H1 (cell line): ENCODE data around the gene OR2L3. TPM values are rescaled to one million over a fixed set of nuclear protein-coding genes. Genes with fewer than 3 reads are reported as not detected.

Experiments
- CTCF ChIA-PET: fragments of 300-600 bp; sonication (Branson Sonifier 250); formaldehyde crosslinking; loops from one replicate; lab custom pipeline; 2021; ENCODE audit not compliant: partially characterized antibody; lab: Charles Lee
- POLR2A ChIA-PET: fragments of 300-600 bp; sonication (Branson Sonifier 250); formaldehyde crosslinking; loops from one replicate; lab custom pipeline; 2021; ENCODE audit warnings: inconsistent platforms; ENCODE audit not compliant: partially characterized antibody; lab: Charles Lee
- DNase-seq, 2 experiments: peaks; one replicate each; pipeline versions ENCODE4 v3.0.0 to v3.0.0-alpha.2; 2010 to 2022; ENCODE audit warnings: low spot score in 2 of 2, low read depth in 1 of 2, mixed read lengths in 1 of 2
- FAIRE-seq: peaks from 2 replicates; lab custom pipeline; 2011; peaks lifted over from hg19 to GRCh38; lab: Jason Lieb, UNC
- H2AFZ ChIP-seq: 2 replicates; pipeline ENCODE4 v1.8.1; 2012; ENCODE audit warnings: low read length, inconsistent platforms
- H2AK5ac ChIP-seq: 2 replicates; pipeline ENCODE4 v1.6.1; 2013; ENCODE audit warnings: low read depth, low read length
- H2BK120ac ChIP-seq: replicated peaks from 2 replicates; pipeline ENCODE3; 2013; ENCODE audit warnings: low read depth, low read length, inconsistent platforms
- H2BK12ac ChIP-seq: 2 replicates; pipeline ENCODE4 v1.6.1; 2013; ENCODE audit warnings: low read depth, low read length
- H2BK15ac ChIP-seq: 2 replicates; pipeline ENCODE4 v1.6.1; 2013; ENCODE audit warnings: low read length
- H2BK20ac ChIP-seq: 2 replicates; pipeline ENCODE4 v1.6.1; 2013; ENCODE audit warnings: low read length
- H2BK5ac ChIP-seq: 2 replicates; pipeline ENCODE4 v1.6.1; 2013; ENCODE audit warnings: low read depth, low read length
- H3K14ac ChIP-seq: 2 replicates; pipeline ENCODE4 v1.6.1; 2013; ENCODE audit warnings: inconsistent platforms; ENCODE audit not compliant: insufficient read length
- H3K18ac ChIP-seq: 2 replicates; pipeline ENCODE4 v1.6.1; 2013; ENCODE audit warnings: low read length; ENCODE audit errors: extremely low read depth
- H3K23ac ChIP-seq: 2 replicates; pipeline ENCODE4 v1.6.1; 2013; ENCODE audit warnings: inconsistent platforms; ENCODE audit not compliant: insufficient read length
- H3K23me2 ChIP-seq: 2 replicates; pipeline ENCODE4 v1.6.1; 2013; ENCODE audit warnings: low read depth, low read length
- H3K27ac ChIP-seq: 2 replicates; pipeline ENCODE4 v1.6.1; 2011; ENCODE audit warnings: low read depth, low read length, inconsistent platforms
- H3K27me3 ChIP-seq, 4 experiments: replicated peaks in 1 of 4; 1 replicate in 1 of 4; 2 replicates in 3 of 4; pipeline versions ENCODE4 v1.6.1 to v1.8.1; 2011 to 2013; ENCODE audit warnings: low read length in 3 of 4, mild to moderate bottlenecking in 3 of 4, inconsistent platforms in 2 of 4, mixed read lengths in 2 of 4, moderate library complexity in 1 of 4; ENCODE audit not compliant: control insufficient read depth in 3 of 4, insufficient read depth in 3 of 4; ENCODE audit errors: extremely low read depth in 1 of 4
- H3K36me3 ChIP-seq, 4 experiments: 2 replicates each; pipeline versions ENCODE4 v1.6.1 to v1.8.1; 2011 to 2013; ENCODE audit warnings: mild to moderate bottlenecking in 4 of 4, low read length in 3 of 4, moderate library complexity in 2 of 4, control low read depth in 1 of 4, inconsistent platforms in 1 of 4; ENCODE audit not compliant: insufficient read depth in 4 of 4, control insufficient read depth in 2 of 4
- H3K4ac ChIP-seq: replicated peaks from 2 replicates; pipeline ENCODE3; 2013; ENCODE audit warnings: low read length, low read depth, mixed read lengths, inconsistent platforms; ENCODE audit not compliant: insufficient read length
- H3K4me1 ChIP-seq, 4 experiments: replicated peaks in 1 of 4; 1 replicate in 1 of 4; 2 replicates in 3 of 4; pipeline versions ENCODE4 v1.6.1 to v1.8.1; 2011 to 2013; ENCODE audit warnings: low read length in 3 of 4, inconsistent platforms in 2 of 4, mixed read lengths in 1 of 4; ENCODE audit not compliant: insufficient read depth in 4 of 4, control insufficient read depth in 3 of 4
- H3K4me2 ChIP-seq, 2 experiments: 2 replicates each; pipeline versions ENCODE4 v1.6.1 to v1.8.1; 2011 to 2013; ENCODE audit warnings: low read depth in 2 of 2, low read length in 2 of 2, control low read depth in 1 of 2, inconsistent platforms in 1 of 2, mild to moderate bottlenecking in 1 of 2; ENCODE audit not compliant: insufficient read depth in 1 of 2
- H3K4me3 ChIP-seq, 4 experiments: fragments of 200-600, 300-600 bp in 1 of 4; sonication (generic), shearing (Covaris generic), sonication (Bioruptor Twin) in 1 of 4; 2 replicates each; pipeline versions ENCODE4 v1.5.1 to v1.8.1; 2011 to 2016; ENCODE audit warnings: low read length in 4 of 4, low read depth in 3 of 4, control low read depth in 2 of 4, inconsistent platforms in 2 of 4, mild to moderate bottlenecking in 2 of 4, mixed read lengths in 1 of 4, moderate library complexity in 1 of 4; ENCODE audit not compliant: insufficient read depth in 2 of 4; ENCODE audit errors: extremely low read depth in 1 of 4
- H3K56ac ChIP-seq: replicated peaks from 2 replicates; pipeline ENCODE3; 2013; ENCODE audit warnings: low read depth, mild to moderate bottlenecking, mixed read lengths, low read length, inconsistent platforms; ENCODE audit not compliant: insufficient read length
- H3K79me1 ChIP-seq: 2 replicates; pipeline ENCODE4 v1.6.1; 2013; ENCODE audit warnings: low read depth, low read length, control low read depth
- H3K79me2 ChIP-seq, 2 experiments: 2 replicates each; pipeline versions ENCODE4 v1.6.1 to v1.8.1; 2012 to 2013; ENCODE audit warnings: low read length in 2 of 2, mild to moderate bottlenecking in 2 of 2, inconsistent platforms in 1 of 2; ENCODE audit not compliant: insufficient read depth in 2 of 2, control insufficient read depth in 1 of 2
- H3K9ac ChIP-seq, 4 experiments: replicated peaks in 1 of 4; 1 replicate in 1 of 4; 2 replicates in 3 of 4; pipeline versions ENCODE4 v1.6.1 to v1.8.1; 2011 to 2013; ENCODE audit warnings: low read depth in 3 of 4, low read length in 3 of 4, control low read depth in 2 of 4, mild to moderate bottlenecking in 2 of 4, moderate library complexity in 2 of 4, inconsistent platforms in 1 of 4; ENCODE audit errors: extremely low read depth in 1 of 4
- H3K9me3 ChIP-seq, 2 experiments: 2 replicates each; pipeline versions ENCODE4 v1.6.1 to v1.8.1; 2012 to 2013; ENCODE audit warnings: mild to moderate bottlenecking in 2 of 2, moderate library complexity in 2 of 2, control low read depth in 1 of 2, inconsistent platforms in 1 of 2, low read depth in 1 of 2, low read length in 1 of 2, mixed read lengths in 1 of 2; ENCODE audit not compliant: insufficient read depth in 2 of 2
- H4K20me1 ChIP-seq, 2 experiments: replicated peaks in 1 of 2; 2 replicates each; pipeline versions ENCODE3 to v1.8.1; 2011 to 2013; ENCODE audit warnings: inconsistent platforms in 2 of 2, low read length in 2 of 2, mild to moderate bottlenecking in 1 of 2; ENCODE audit not compliant: insufficient read depth in 2 of 2, control insufficient read depth in 1 of 2
- H4K5ac ChIP-seq: 2 replicates; pipeline ENCODE4 v1.6.1; 2013; ENCODE audit warnings: low read length, low read depth, mixed read lengths, inconsistent platforms; ENCODE audit not compliant: insufficient read length
- H4K8ac ChIP-seq: 2 replicates; pipeline ENCODE4 v1.8.0; 2013; ENCODE audit warnings: mild to moderate bottlenecking, moderate library complexity, low read length, inconsistent platforms; ENCODE audit not compliant: insufficient read depth; ENCODE audit errors: extremely low read depth
- H4K91ac ChIP-seq: replicated peaks from 2 replicates; pipeline ENCODE3; 2013; ENCODE audit warnings: low read length, mixed read lengths, inconsistent platforms; ENCODE audit not compliant: insufficient read length
- ATF2 ChIP-seq: IDR thresholded peaks from 2 replicates; pipeline ENCODE4 v1.6.1; 2012; ENCODE audit warnings: low read length, inconsistent platforms
- CBX8 ChIP-seq: fragments of 300-800, 300-1000 bp; sonication (generic); IDR thresholded peaks from 2 replicates; pipeline ENCODE4 v1.7.1; 2016; ENCODE audit warnings: low read depth, low read length, borderline replicate concordance
- FOSL1 ChIP-seq: IDR thresholded peaks from 2 replicates; pipeline ENCODE4 v1.6.1; 2011; ENCODE audit warnings: mild to moderate bottlenecking, low read depth, low read length, moderate library complexity; ENCODE audit not compliant: insufficient read depth
- KDM5A ChIP-seq: fragments of 200-600 bp; IDR thresholded peaks from 2 replicates; pipeline ENCODE4 v1.7.1; 2012; ENCODE audit warnings: mild to moderate bottlenecking, low read length, inconsistent platforms, mixed read lengths
- NANOG ChIP-seq: IDR thresholded peaks from 2 replicates; pipeline ENCODE4 v1.6.1; 2011; ENCODE audit warnings: low read length, low read depth, mild to moderate bottlenecking, inconsistent platforms; ENCODE audit not compliant: insufficient read depth, poor library complexity, severe bottlenecking
- PHF8 ChIP-seq: fragments of 200-600 bp; sonication (generic); conservative IDR thresholded peaks from 2 replicates; pipeline ENCODE4 v1.7.1; 2012; ENCODE audit warnings: low read depth, mild to moderate bottlenecking, inconsistent platforms, low read length, moderate library complexity
- POLR2A ChIP-seq, 2 experiments: IDR thresholded peaks; 1 replicate in 1 of 2; 2 replicates in 1 of 2; pipeline ENCODE4 v1.6.1; 2011; ENCODE audit warnings: low read depth in 2 of 2, low read length in 2 of 2, mild to moderate bottlenecking in 2 of 2; ENCODE audit errors: control extremely low read depth in 1 of 2
- RNF2 ChIP-seq: fragments of 200-900, 300-1000 bp; sonication (generic); IDR thresholded peaks from 2 replicates; pipeline ENCODE4 v1.7.1; 2016; ENCODE audit warnings: borderline replicate concordance, low read depth, mild to moderate bottlenecking, antibody characterized with exemption, low read length; ENCODE audit not compliant: poor library complexity, severe bottlenecking; ENCODE audit errors: missing control alignments
- SIN3A ChIP-seq, 2 experiments: IDR thresholded peaks in 1 of 2; conservative IDR thresholded peaks in 1 of 2; 2 replicates each; pipeline ENCODE4 v1.6.1; 2011 to 2012; ENCODE audit warnings: low read length in 2 of 2, improper control_type of control experiment in 1 of 2, low read depth in 1 of 2, mild to moderate bottlenecking in 1 of 2
- SIX5 ChIP-seq: IDR thresholded peaks from 2 replicates; pipeline ENCODE4 v1.6.1; 2011; ENCODE audit warnings: mild to moderate bottlenecking, low read depth, low read length
- SRF ChIP-seq: IDR thresholded peaks from 2 replicates; pipeline ENCODE4 v1.6.1; 2011; ENCODE audit warnings: mild to moderate bottlenecking, low read depth, low read length, moderate library complexity
- SUZ12 ChIP-seq: fragments of 200-600 bp; sonication (generic); IDR thresholded peaks from 2 replicates; pipeline ENCODE4 v1.6.1; 2012; ENCODE audit warnings: mild to moderate bottlenecking, inconsistent platforms, low read length, moderate library complexity, mixed read lengths
- WGBS, 2 experiments: shearing (Covaris generic) in 1 of 2; methylation state at CpG; one replicate each; pipeline versions ENCODE4 v1.1.6 to v1.1.7; 2013 to 2015; ENCODE audit warnings: low lambda C conversion rate in 2 of 2, mixed read lengths in 2 of 2, inconsistent platforms in 1 of 2, low coverage in 1 of 2, missing lambda C conversion rate in 1 of 2; ENCODE audit not compliant: insufficient replicate concordance in 2 of 2, insufficient coverage in 1 of 2, insufficient read length in 1 of 2; ENCODE audit errors: extremely low coverage in 1 of 2, missing lambda C conversion rate in 1 of 2; 5-methylcytosine and 5-hydroxymethylcytosine counted together
- polyA plus RNA-seq, 7 experiments: library from polyadenylated mRNA; depleted of rRNA in 3 of 7; stranded (reverse) in 5 of 7; unstranded in 2 of 7; fragments of >200 nt in 5 of 7; fragments of 200-250 nt in 2 of 7; gene quantifications; 1 replicate in 5 of 7; 2 replicates in 1 of 7; 4 replicates in 1 of 7; pipeline versions ENCODE4 v1.2.1 to v1.2.3, GENCODE V29; 2011 to 2013; ENCODE audit warnings: missing spikeins in 2 of 7, mixed read lengths in 2 of 7
- total RNA-seq: library from RNA; stranded (reverse); fragmentation: NEBNext Ultra II Directional; extraction: Animal tissue kit (Norgen Biotek cat#: 25700); gene quantifications from 2 replicates; pipeline ENCODE4 v1.2.1, GENCODE V29; 2021

Gene OR2L3
- total and polyA plus RNA-seq, 2 of the 8 experiments (the other 6 are each of a cell fraction or from before 2014, with no cell fraction given) = not detected

- FAIRE-seq = no peak
- no peak for TF ChIP-seq POLR2A (IDR thresholded peaks at IDR 0.05; ENCODE audit: control extremely low read depth in 1 of 2, low read depth in 2 of 2, low read length in 2 of 2)
- TF ChIP-seq SRF = no peak
- TF ChIP-seq FOSL1 = no peak
- no peak for TF ChIP-seq ATF2
- no peak for TF ChIP-seq NANOG
- no peak for TF ChIP-seq RNF2
- no peak for TF ChIP-seq SUZ12
- no peak for TF ChIP-seq SIX5
- no peak for TF ChIP-seq KDM5A
- TF ChIP-seq CBX8 = no peak
- TF ChIP-seq PHF8 = no peak
- TF ChIP-seq SIN3A (conservative IDR thresholded peaks at IDR 0.05 in 1 of 2, IDR thresholded peaks at IDR 0.05 in 1 of 2; ENCODE audit: low read depth in 1 of 2, low read length in 2 of 2) = no peak
Measured at GRCh38 chr1:248098529-248098928, 51.9 kb downstream of the OR2L3 start.

More at GRCh38 chr1:248098529-248098928, 51.9 kb downstream of the OR2L3 start:
- H4K5ac ChIP-seq = no peak overlapping the region
- CTCF ChIA-PET = no interaction called here
- peaks cover 66 to 70% of the 10 kb centered on the region in 2 experiments for H3K9me3 ChIP-seq
- H2BK12ac ChIP-seq = no peak overlapping the region
- WGBS, 2 experiments = 70% methylated on average over 1 of the region's 1 CpG; no CpG with 5 or more reads in 1 of the 2 experiments
- no peaks in the 10 kb centered on the region for H3K79me1 ChIP-seq
- no peaks in the 10 kb centered on the region for H3K27me3 ChIP-seq
- DNase-seq = no peak
- no peak overlapping the region for H3K27ac ChIP-seq
- no peak overlapping the region for H3K23ac ChIP-seq
- H3K79me2 ChIP-seq = no peaks in the 10 kb centered on the region
- H2BK120ac ChIP-seq = no peak overlapping the region
- H3K14ac ChIP-seq = no peak overlapping the region
- H4K91ac ChIP-seq = no peak overlapping the region
- no peak overlapping the region for H3K56ac ChIP-seq
- no peak overlapping the region for H3K9ac ChIP-seq
- H2BK15ac ChIP-seq = no peak overlapping the region
- H4K8ac ChIP-seq = no peak overlapping the region
- H3K4ac ChIP-seq = no peak overlapping the region
- no peaks in the 10 kb centered on the region for H3K23me2 ChIP-seq
- no peaks in the 10 kb centered on the region for H3K36me3 ChIP-seq
- POLR2A ChIA-PET = no interaction called here
- H2AK5ac ChIP-seq = no peak overlapping the region
- no peak overlapping the region for H3K4me2 ChIP-seq
- no peaks in the 10 kb centered on the region for H4K20me1 ChIP-seq
- H2BK20ac ChIP-seq = no peak overlapping the region
- no peak overlapping the region for H3K18ac ChIP-seq
- no peak overlapping the region for H2BK5ac ChIP-seq
- no peaks in the 10 kb centered on the region for H3K4me1 ChIP-seq
- H2AFZ ChIP-seq = no peak overlapping the region
- H3K4me3 ChIP-seq = no peak overlapping the region
